Neutrophil (primary cell): ENCODE measurements around the gene ZNF292.

Experiments
- H3K27ac ChIP-seq: fragments of 200-600 bp; sonication (generic); 2 replicates; pipeline ENCODE4 v1.5.1; 2016; ENCODE audit warnings: mild to moderate bottlenecking, moderate library complexity
- H3K27me3 ChIP-seq: fragments of 200-600 bp; sonication (generic); 2 replicates; pipeline ENCODE4 v1.6.0; 2016; ENCODE audit warnings: mild to moderate bottlenecking
- H3K36me3 ChIP-seq: fragments of 200-600 bp; sonication (generic); 2 replicates; pipeline ENCODE4 v1.5.1; 2017
- H3K4me1 ChIP-seq, 2 experiments: fragments of 200-600 bp in 1 of 2; sonication (generic) in 1 of 2; 1 replicate in 1 of 2; 2 replicates in 1 of 2; pipeline versions ENCODE4 v1.5.1 to v1.6.1; 2013 to 2016; ENCODE audit warnings: low read depth in 1 of 2, low read length in 1 of 2, mild to moderate bottlenecking in 1 of 2, moderate library complexity in 1 of 2; ENCODE audit not compliant: control insufficient read depth in 1 of 2, insufficient read depth in 1 of 2
- H3K4me3 ChIP-seq, 2 experiments: fragments of 200-600 bp in 1 of 2; sonication (generic) in 1 of 2; 1 replicate in 1 of 2; 2 replicates in 1 of 2; pipeline ENCODE4 v1.5.1; 2013 to 2016; ENCODE audit warnings: low read depth in 1 of 2, low read length in 1 of 2, mild to moderate bottlenecking in 1 of 2, moderate library complexity in 1 of 2
- H3K9me3 ChIP-seq: fragments of 200-600 bp; sonication (generic); 2 replicates; pipeline ENCODE4 v1.5.1; 2016
- TF ChIP-seq, protein P1 (sequence below): fragments of 200-600 bp; sonication (generic); IDR thresholded peaks from 2 replicates; pipeline ENCODE4 v1.5.1; 2016; ENCODE audit warnings: antibody characterized with exemption

Gene ZNF292

DNA sequence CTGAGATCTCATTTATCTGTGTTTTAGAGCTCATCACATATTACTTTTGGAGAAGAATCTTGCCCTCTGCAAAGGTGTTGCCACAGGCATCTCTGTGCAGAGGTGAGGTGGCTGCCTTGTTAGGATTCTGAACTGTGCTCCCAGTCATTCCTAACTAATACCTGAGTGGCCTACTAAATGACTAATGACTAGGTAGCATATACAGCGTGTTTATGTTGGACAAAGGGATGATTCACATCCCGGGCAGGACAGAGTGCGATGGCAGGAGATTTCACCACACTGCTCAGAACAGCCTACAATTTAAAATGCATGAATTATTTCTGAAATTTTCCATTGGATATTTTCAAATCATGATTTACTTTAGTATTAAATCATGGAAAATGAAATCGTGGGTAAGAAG lies 37.3 kb upstream of the ZNF292 start:
- TF ChIP-seq, protein P1, sequence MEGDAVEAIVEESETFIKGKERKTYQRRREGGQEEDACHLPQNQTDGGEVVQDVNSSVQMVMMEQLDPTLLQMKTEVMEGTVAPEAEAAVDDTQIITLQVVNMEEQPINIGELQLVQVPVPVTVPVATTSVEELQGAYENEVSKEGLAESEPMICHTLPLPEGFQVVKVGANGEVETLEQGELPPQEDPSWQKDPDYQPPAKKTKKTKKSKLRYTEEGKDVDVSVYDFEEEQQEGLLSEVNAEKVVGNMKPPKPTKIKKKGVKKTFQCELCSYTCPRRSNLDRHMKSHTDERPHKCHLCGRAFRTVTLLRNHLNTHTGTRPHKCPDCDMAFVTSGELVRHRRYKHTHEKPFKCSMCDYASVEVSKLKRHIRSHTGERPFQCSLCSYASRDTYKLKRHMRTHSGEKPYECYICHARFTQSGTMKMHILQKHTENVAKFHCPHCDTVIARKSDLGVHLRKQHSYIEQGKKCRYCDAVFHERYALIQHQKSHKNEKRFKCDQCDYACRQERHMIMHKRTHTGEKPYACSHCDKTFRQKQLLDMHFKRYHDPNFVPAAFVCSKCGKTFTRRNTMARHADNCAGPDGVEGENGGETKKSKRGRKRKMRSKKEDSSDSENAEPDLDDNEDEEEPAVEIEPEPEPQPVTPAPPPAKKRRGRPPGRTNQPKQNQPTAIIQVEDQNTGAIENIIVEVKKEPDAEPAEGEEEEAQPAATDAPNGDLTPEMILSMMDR: no peak
- Histone ChIP-seq H3K4me1 (peaks cover 0 to 13% of the 10 kb centered on the region in 2 experiments), H3K9me3 (no peaks in the 10 kb centered on the region), H3K27me3 (peaks cover 12% of the 10 kb centered on the region), H3K27ac (no peak overlapping the region), H3K36me3 (no peaks in the 10 kb centered on the region), H3K4me3 (no peak overlapping the region)

DNA sequence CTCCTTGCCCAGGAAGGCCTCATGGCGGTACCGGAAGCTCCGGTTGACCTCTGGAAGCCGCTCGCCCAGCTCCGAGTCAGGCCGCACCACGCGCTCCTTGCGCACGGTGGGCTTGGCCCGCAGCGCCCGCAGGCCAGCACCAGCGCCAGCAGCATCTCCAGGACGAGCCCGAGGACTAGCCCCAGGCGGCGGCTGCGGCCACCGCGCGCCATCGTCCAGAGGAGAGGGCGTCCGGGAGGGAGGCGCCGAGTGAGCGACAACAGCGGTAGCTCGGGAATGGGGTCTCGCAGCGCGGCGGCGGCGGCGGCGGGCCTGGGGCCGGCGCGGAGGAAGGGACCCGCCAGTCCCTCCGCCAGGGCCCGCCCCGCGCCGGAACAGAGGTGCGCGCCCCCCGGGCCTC lies 32.9 kb upstream of the ZNF292 start:
- H3K36me3 ChIP-seq: no peaks in the 10 kb centered on the region
- no peaks in the 10 kb centered on the region for H3K9me3 ChIP-seq
- H3K4me1 ChIP-seq: peaks cover 13 to 17% of the 10 kb centered on the region in 2 experiments
- peaks cover 14% of the 10 kb centered on the region for H3K27me3 ChIP-seq
- TF ChIP-seq, protein P1: no peak
- H3K4me3 ChIP-seq: no peak overlapping the region
- no peak overlapping the region for H3K27ac ChIP-seq

DNA sequence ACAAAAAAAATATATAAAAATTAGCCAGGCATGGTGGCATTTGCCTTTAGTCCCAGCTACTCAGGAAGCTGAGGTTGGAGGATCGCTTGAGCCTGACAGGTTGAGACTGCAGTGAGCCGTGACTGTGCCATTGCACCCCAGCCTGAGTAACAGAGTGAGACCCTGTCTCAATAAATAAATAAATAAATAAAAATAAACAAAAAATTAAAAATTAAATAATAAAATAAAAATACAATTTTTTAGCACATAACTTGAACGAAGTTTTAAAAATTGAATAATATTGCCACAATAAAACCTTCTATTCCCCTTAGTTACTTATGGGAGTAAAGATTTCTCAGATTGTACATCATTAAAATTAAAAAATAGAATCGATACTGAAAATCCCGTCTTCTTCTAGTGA lies 31.3 kb upstream of the ZNF292 start:
- H3K27me3 ChIP-seq: peaks cover 14% of the 10 kb centered on the region
- TF ChIP-seq, protein P1: no peak
- H3K27ac ChIP-seq: no peak overlapping the region
- no peak overlapping the region for H3K4me3 ChIP-seq
- peaks cover 13 to 17% of the 10 kb centered on the region in 2 experiments for H3K4me1 ChIP-seq
- H3K36me3 ChIP-seq: no peaks in the 10 kb centered on the region
- H3K9me3 ChIP-seq: no peaks in the 10 kb centered on the region

DNA sequence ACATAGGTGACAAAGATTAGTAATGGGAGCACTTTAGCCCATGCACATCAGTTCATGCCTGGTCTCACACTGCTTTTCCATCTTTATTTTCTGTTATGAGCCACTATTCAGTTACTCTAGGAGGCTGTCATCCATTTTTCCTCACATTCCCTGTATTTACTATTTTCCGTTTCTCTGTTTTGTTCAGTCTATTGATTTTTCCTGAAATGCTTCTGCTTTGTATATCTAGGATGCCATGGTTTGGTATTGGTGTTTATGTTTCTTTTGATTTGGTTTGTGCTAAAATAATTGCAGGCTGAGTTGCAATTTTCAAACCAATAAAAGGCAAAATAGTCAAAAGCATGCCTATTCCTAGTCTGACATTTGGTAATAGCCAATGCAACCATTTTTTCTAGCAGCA lies 28.9 kb upstream of the ZNF292 start:
- H3K27me3 ChIP-seq: peaks cover 14% of the 10 kb centered on the region
- peaks cover 27 to 35% of the 10 kb centered on the region in 2 experiments for H3K4me1 ChIP-seq
- TF ChIP-seq, protein P1: no peak
- no peaks in the 10 kb centered on the region for H3K9me3 ChIP-seq
- H3K27ac ChIP-seq: peak overlapping the region; percentile 58
- no peak overlapping the region for H3K4me3 ChIP-seq
- no peaks in the 10 kb centered on the region for H3K36me3 ChIP-seq

DNA sequence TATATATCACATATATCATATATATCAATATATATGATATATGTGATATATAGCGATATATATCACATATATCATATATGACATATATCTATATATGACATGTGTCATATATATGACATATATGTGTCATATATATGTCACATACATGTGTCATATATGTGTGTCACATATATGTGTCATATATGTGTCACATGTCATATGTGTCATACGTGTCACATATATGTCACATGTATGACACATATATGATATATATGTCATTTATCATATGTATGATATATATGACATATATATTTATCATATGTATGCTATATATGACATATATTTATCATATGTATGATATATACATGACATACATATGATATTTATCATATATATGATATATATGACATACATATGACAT lies 27.6 kb upstream of the ZNF292 start:
- no peaks in the 10 kb centered on the region for H3K9me3 ChIP-seq
- H3K4me3 ChIP-seq: no peak overlapping the region
- no peaks in the 10 kb centered on the region for H3K36me3 ChIP-seq
- H3K27me3 ChIP-seq: peaks cover 5% of the 10 kb centered on the region
- TF ChIP-seq, protein P1: no peak
- peaks cover 40 to 47% of the 10 kb centered on the region in 2 experiments for H3K4me1 ChIP-seq
- no peak overlapping the region for H3K27ac ChIP-seq

DNA sequence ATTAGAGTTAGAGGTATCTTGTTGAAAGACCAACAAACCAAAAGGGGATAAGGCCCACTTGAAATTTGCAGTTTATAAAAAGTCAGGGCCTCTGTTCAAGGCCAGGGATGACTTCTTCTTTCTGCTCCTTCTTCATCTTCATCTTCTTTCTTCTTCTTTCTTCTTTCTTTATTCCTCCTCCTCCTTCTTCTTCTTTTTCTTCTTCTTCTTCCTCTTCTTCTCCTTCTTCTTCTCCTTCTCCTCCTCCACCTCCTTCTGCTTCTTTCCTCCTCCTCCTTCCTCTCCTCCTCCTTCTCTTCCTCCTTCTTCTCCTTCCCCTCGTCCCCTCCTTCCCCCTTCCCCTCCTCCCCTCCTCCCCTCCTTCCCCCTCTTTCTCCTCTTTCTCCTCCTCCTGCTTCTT lies 18.4 kb upstream of the ZNF292 start:
- H3K4me1 ChIP-seq: peaks cover 19 to 31% of the 10 kb centered on the region in 2 experiments
- H3K4me3 ChIP-seq: no peak overlapping the region
- no peaks in the 10 kb centered on the region for H3K27me3 ChIP-seq
- peak overlapping the region; percentile 69 for H3K27ac ChIP-seq
- no peaks in the 10 kb centered on the region for H3K36me3 ChIP-seq
- TF ChIP-seq, protein P1: no peak
- no peaks in the 10 kb centered on the region for H3K9me3 ChIP-seq
